IPS-18c (cell line): ENCODE data around the gene ARPC1B.
"Not testable (repeated sequence)": the region's sequence is repeated elsewhere in the genome, so short reads cannot be mapped to it uniquely, and the experiment has no call there.

Experiments used
- H3K4me3 ChIP-seq: 2 replicates; pipeline ENCODE4 v1.7.0; 2013; ENCODE audit warnings: low read depth, mild to moderate bottlenecking, low read length, moderate library complexity; ENCODE audit not compliant: insufficient read depth
- H3K9me3 ChIP-seq: one replicate; pipeline ENCODE4 v1.6.1; 2013; ENCODE audit warnings: mild to moderate bottlenecking, low read length, moderate library complexity; ENCODE audit not compliant: control insufficient read depth, insufficient read depth

Gene ARPC1B

GRCh38 chr7:99363286-99363685, 11.2 kb upstream of the ARPC1B start:
- Histone ChIP-seq H3K4me3 (no peak overlapping the region), H3K9me3 (no peaks in the 10 kb centered on the region)

GRCh38 chr7:99365318-99366141, 9.0 kb upstream of the ARPC1B start:
- no peak overlapping the region for H3K4me3 ChIP-seq
- no peaks in the 10 kb centered on the region for H3K9me3 ChIP-seq

- Histone ChIP-seq H3K4me3 (no peak overlapping the region), H3K9me3 (no peaks in the 10 kb centered on the region)
Observed at GRCh38 chr7:99366646-99367045, 7.9 kb upstream of the ARPC1B start.

GRCh38 chr7:99368750-99369389, 5.7 kb upstream of the ARPC1B start:
- no peaks in the 10 kb centered on the region for H3K9me3 ChIP-seq
- H3K4me3 ChIP-seq = no peak overlapping the region; the same call in 1 of the 2 replicates

GRCh38 chr7:99369767-99370391, 4.7 kb upstream of the ARPC1B start:
- no peaks in the 10 kb centered on the region for H3K9me3 ChIP-seq

GRCh38 chr7:99371376-99371920, 3.1 kb upstream of the ARPC1B start:
- H3K4me3 ChIP-seq = no peak overlapping the region
- H3K9me3 ChIP-seq = no peaks in the 10 kb centered on the region

More at GRCh38 chr7:99369767-99370391, 4.7 kb upstream of the ARPC1B start:
- no peak overlapping the region for H3K4me3 ChIP-seq

- Histone ChIP-seq H3K9me3 (no peaks in the 10 kb centered on the region), H3K4me3 (no peak overlapping the region)
Observed at GRCh38 chr7:99372275-99373090, 2.0 kb upstream of the ARPC1B start.

GRCh38 chr7:99373091-99374066, 1.2 kb upstream of the ARPC1B start:
- Histone ChIP-seq H3K9me3 (no peaks in the 10 kb centered on the region), H3K4me3 (peak overlapping the region; percentile 88)

- Histone ChIP-seq H3K9me3 (no peaks in the 10 kb centered on the region), H3K4me3 (peak overlapping the region; percentile 88)
Observed at GRCh38 chr7:99375070-99375807, 709 bp downstream of the ARPC1B start.

GRCh38 chr7:99379043-99379577, 4.6 kb downstream of the ARPC1B start:
- Histone ChIP-seq H3K4me3 (no peak overlapping the region), H3K9me3 (no peaks in the 10 kb centered on the region)

- not testable (repeated sequence) for H3K4me3 ChIP-seq, H3K9me3 ChIP-seq
Observed at GRCh38 chr7:99379693-99380031, 5.1 kb downstream of the ARPC1B start.

- H3K9me3 ChIP-seq = no peaks in the 10 kb centered on the region
- no peak overlapping the region; the same call in 1 of the 2 replicates for H3K4me3 ChIP-seq
Observed at GRCh38 chr7:99380032-99380822, 5.7 kb downstream of the ARPC1B start.

- no peak overlapping the region for H3K4me3 ChIP-seq
- no peaks in the 10 kb centered on the region for H3K9me3 ChIP-seq
Observed at GRCh38 chr7:99380823-99381663, 6.5 kb downstream of the ARPC1B start.

GRCh38 chr7:99381664-99382075, 7.1 kb downstream of the ARPC1B start:
- Histone ChIP-seq H3K9me3 (no peaks in the 10 kb centered on the region), H3K4me3 (no peak overlapping the region)
